HepG2 (cell line): ENCODE results near the gene PASD1. TPM values are rescaled to one million over a fixed set of nuclear protein-coding genes. Genes with fewer than 3 reads are reported as not detected.

ENCODE experiments used
- ATAC-seq: fragments of 200-7000 bp; cut with Tn5 transposase; 3 replicates; pipeline ENCODE4 v1.9.1; 2020; ENCODE audit warnings: mild to moderate bottlenecking, moderate library complexity
- BruUV-seq: library from RNA; stranded (reverse); fragments of 400-500 nt; replicated peaks from 2 replicates; lab custom pipeline; 2021; lab: Mats Ljungman, UMichigan
- CTCF ChIA-PET: fragments of 300-600 bp; formaldehyde crosslinking; extraction: SDS; loops from one replicate; lab custom pipeline; 2021; ENCODE audit warnings: low total read pairs, inconsistent platforms, low intra/inter-chr PET ratio; lab: Yijun Ruan, JAX
- POLR2A ChIA-PET: fragments of 350-600 bp; sonication (Branson Sonifier 250); formaldehyde crosslinking; loops from one replicate; lab custom pipeline; 2020; ENCODE audit warnings: antibody characterized with exemption, inconsistent platforms; lab: Yijun Ruan, JAX
- DNase-seq: peaks from one replicate; pipeline ENCODE4 v3.0.0-alpha.2; 2015; ENCODE audit warnings: low spot score
- FAIRE-seq: peaks from 3 replicates; lab custom pipeline; 2011; peaks lifted over from hg19 to GRCh38; lab: Jason Lieb, UNC
- H2AFZ ChIP-seq: one replicate; pipeline ENCODE4 v1.6.1; 2011; ENCODE audit warnings: low read length, inconsistent platforms
- H3K27ac ChIP-seq: fragments of 300-600 bp; 3 replicates; pipeline ENCODE4 v1.8.0; 2011; ENCODE audit warnings: mixed run types, mild to moderate bottlenecking, mixed read lengths, low read length, inconsistent platforms; ENCODE audit not compliant: insufficient read depth; ENCODE audit errors: extremely low read length
- H3K27me3 ChIP-seq, 2 experiments: fragments of 200-600 bp in 1 of 2; 2 replicates in 1 of 2; 3 replicates in 1 of 2; pipeline versions ENCODE4 v1.6.0 to v1.8.0; 2011; ENCODE audit warnings: low read length in 2 of 2, mild to moderate bottlenecking in 2 of 2, moderate library complexity in 2 of 2, inconsistent platforms in 1 of 2; ENCODE audit not compliant: insufficient read depth in 2 of 2, control insufficient read depth in 1 of 2
- H3K36me3 ChIP-seq, 2 experiments: fragments of 200-600 bp in 1 of 2; replicated peaks in 1 of 2; 2 replicates in 1 of 2; 3 replicates in 1 of 2; pipeline versions ENCODE4 v1.5.1 to v1.8.0; 2011; ENCODE audit warnings: low read length in 2 of 2, inconsistent platforms in 1 of 2; ENCODE audit not compliant: insufficient read depth in 2 of 2, control insufficient read depth in 1 of 2
- H3K4me1 ChIP-seq: 2 replicates; pipeline ENCODE4 v1.5.1; 2012; ENCODE audit warnings: low read length, inconsistent platforms; ENCODE audit not compliant: insufficient read depth
- H3K4me2 ChIP-seq: 2 replicates; pipeline ENCODE4 v1.6.0; 2011; ENCODE audit warnings: low read depth, low read length, inconsistent platforms
- H3K4me3 ChIP-seq, 3 experiments: fragments of 200-600 bp in 1 of 3; sonication (generic), shearing (Covaris generic) in 1 of 3; replicated peaks in 1 of 3; 2 replicates each; pipeline ENCODE4 v1.5.1; 2011 to 2016; ENCODE audit warnings: low read length in 3 of 3, inconsistent platforms in 2 of 3, low read depth in 2 of 3, mild to moderate bottlenecking in 2 of 3, control low read depth in 1 of 3, mixed read lengths in 1 of 3; ENCODE audit not compliant: insufficient read depth in 1 of 3
- H3K79me2 ChIP-seq: one replicate; pipeline ENCODE4 v1.6.1; 2011; ENCODE audit warnings: low read length, inconsistent platforms; ENCODE audit not compliant: insufficient read depth
- H3K9ac ChIP-seq: 2 replicates; pipeline ENCODE4 v1.6.0; 2011; ENCODE audit warnings: mild to moderate bottlenecking, low read depth, low read length, inconsistent platforms; ENCODE audit not compliant: insufficient read depth
- H3K9me3 ChIP-seq: 2 replicates; pipeline ENCODE4 v1.5.1; 2012; ENCODE audit warnings: mild to moderate bottlenecking, low read length
- H4K20me1 ChIP-seq: 2 replicates; pipeline ENCODE4 v1.6.0; 2011; ENCODE audit warnings: inconsistent platforms, mild to moderate bottlenecking, low read length, moderate library complexity; ENCODE audit not compliant: insufficient read depth
- CCDC6 ChIP-seq: sonication (generic); formaldehyde crosslinking; IDR thresholded peaks from 2 replicates; pipeline ENCODE4 v1.8.1; 2022; ENCODE audit warnings: mild to moderate bottlenecking, missing genetic modification reagents, moderate library complexity
- DR1 ChIP-seq: sonication (generic); formaldehyde crosslinking; IDR thresholded peaks from 2 replicates; pipeline ENCODE4 v1.8.0; 2021; ENCODE audit warnings: mild to moderate bottlenecking, missing genetic modification reagents, inconsistent platforms
- ELK4 ChIP-seq: sonication (generic); formaldehyde crosslinking; IDR thresholded peaks from 2 replicates; pipeline ENCODE4 v1.9.0; 2021; ENCODE audit warnings: missing genetic modification reagents, borderline replicate concordance
- GPN1 ChIP-seq: sonication (generic); formaldehyde crosslinking; IDR thresholded peaks from 2 replicates; pipeline ENCODE4 v1.5.1; 2020; ENCODE audit warnings: missing genetic modification reagents, borderline replicate concordance
- MATR3 ChIP-seq: sonication (generic); formaldehyde crosslinking; IDR thresholded peaks from 2 replicates; pipeline ENCODE4 v1.4.0; 2020; ENCODE audit warnings: missing genetic modification reagents
- MEF2D ChIP-seq: sonication (generic); formaldehyde crosslinking; IDR thresholded peaks from 2 replicates; pipeline ENCODE4 v1.5.1; 2020; ENCODE audit warnings: mild to moderate bottlenecking, missing genetic modification reagents
- ONECUT2 ChIP-seq: sonication (generic); formaldehyde crosslinking; IDR thresholded peaks from 2 replicates; pipeline ENCODE4 v1.4.0; 2020; ENCODE audit warnings: missing genetic modification reagents
- RARA ChIP-seq: IDR thresholded peaks from 2 replicates; pipeline ENCODE4 v1.6.1; 2016; ENCODE audit warnings: missing genetic modification reagents, missing compliant biosample characterization
- RERE ChIP-seq: IDR thresholded peaks from 2 replicates; pipeline ENCODE4 v1.6.1; 2016; ENCODE audit warnings: low read depth, missing genetic modification reagents, missing compliant biosample characterization
- SETDB1 ChIP-seq: sonication (generic); formaldehyde crosslinking; IDR thresholded peaks from 2 replicates; pipeline ENCODE4 v1.5.1; 2020; ENCODE audit warnings: missing genetic modification reagents, mild to moderate bottlenecking, borderline replicate concordance
- ZBTB25 ChIP-seq: IDR thresholded peaks from 2 replicates; pipeline ENCODE4 v1.6.1; 2018; ENCODE audit warnings: missing genetic modification reagents
- ZFYVE20 ChIP-seq: sonication (generic); formaldehyde crosslinking; IDR thresholded peaks from 2 replicates; pipeline ENCODE4 v1.8.0; 2023; ENCODE audit warnings: low read depth, mild to moderate bottlenecking, moderate library complexity, missing genetic modification reagents, borderline replicate concordance
- ZKSCAN8 ChIP-seq: IDR thresholded peaks from 2 replicates; pipeline ENCODE4 v1.6.1; 2016; ENCODE audit warnings: borderline replicate concordance, missing genetic modification reagents, missing compliant biosample characterization
- ZNF12 ChIP-seq: sonication (generic); formaldehyde crosslinking; IDR thresholded peaks from 2 replicates; pipeline ENCODE4 v1.5.0; 2020; ENCODE audit warnings: missing genetic modification reagents
- ZNF605 ChIP-seq: sonication (generic); formaldehyde crosslinking; IDR thresholded peaks from 2 replicates; pipeline ENCODE4 v1.8.0; 2022; ENCODE audit warnings: mild to moderate bottlenecking, missing genetic modification reagents
- ZNF704 ChIP-seq: sonication (generic); formaldehyde crosslinking; IDR thresholded peaks from 2 replicates; pipeline ENCODE4 v1.8.1; 2023; ENCODE audit warnings: mild to moderate bottlenecking, inconsistent platforms, moderate library complexity, missing genetic modification reagents, borderline replicate concordance
- ZNF749 ChIP-seq: sonication (generic); formaldehyde crosslinking; IDR thresholded peaks from 2 replicates; pipeline ENCODE4 v1.8.0; 2022; ENCODE audit warnings: mild to moderate bottlenecking, missing genetic modification reagents, moderate library complexity, borderline replicate concordance
- ZSCAN20 ChIP-seq: sonication (generic); formaldehyde crosslinking; IDR thresholded peaks from 2 replicates; pipeline ENCODE4 v1.4.0; 2020; ENCODE audit warnings: missing genetic modification reagents, mild to moderate bottlenecking, borderline replicate concordance
- WGBS: methylation state at CpG from one replicate; pipeline ENCODE4 v1.1.6; 2017; ENCODE audit warnings: low lambda C conversion rate; 5-methylcytosine and 5-hydroxymethylcytosine counted together
- in situ Hi-C: cut with HindIII; loops from 2 replicates; pipeline ENCODE4 v1.10.0; 2017; ENCODE audit warnings: low pct_unique_long_range_greater_than_20kb; ENCODE audit not compliant: extremely low pct_ligation_motif_present
- intact Hi-C: fragments of 100-400 bp; cut with micrococcal nuclease; formaldehyde crosslinking; loops from one replicate; pipeline ENCODE4 v1.10.0; 2022; ENCODE audit not compliant: unreplicated experiment
- polyA plus RNA-seq, 8 experiments: library from polyadenylated mRNA; depleted of rRNA in 3 of 8; stranded (reverse) in 7 of 8; unstranded in 1 of 8; fragments of >200 nt; fragmentation: Illumina TruSeq in 4 of 8; extraction: Trizol in 4 of 8; gene quantifications; 2 replicates each; pipeline versions ENCODE4 v1.2.1 to v1.2.3, GENCODE V29; 2011 to 2016; ENCODE audit warnings: low read depth in 4 of 8, missing spikeins in 1 of 8, mixed read lengths in 1 of 8; ENCODE audit not compliant: insufficient read depth in 1 of 8
- total RNA-seq, 5 experiments: library from RNA; depleted of rRNA; stranded (reverse); fragments of >200 nt; fragmentation: Illumina TruSeq; extraction: Trizol; gene quantifications; 2 replicates each; pipeline ENCODE4 v1.2.3, GENCODE V29; 2016; ENCODE audit warnings: low read depth in 1 of 5

The PASD1 gene
- total and polyA plus RNA-seq, 2 of the 13 experiments (the other 11 are each of a cell fraction or from before 2014, with no cell fraction given): not detected

GRCh38 chrX:151725338-151725614 is 161.8 kb downstream of the PASD1 start:
- Histone ChIP-seq H3K4me3 (no peak overlapping the region), H2AFZ (no peak overlapping the region), H3K79me2 (no peaks in the 10 kb centered on the region), H4K20me1 (no peaks in the 10 kb centered on the region), H3K9ac (no peak overlapping the region), H3K4me2 (no peak overlapping the region), H3K36me3 (no peaks in the 10 kb centered on the region), H3K27ac (no peak overlapping the region), H3K4me1 (no peaks in the 10 kb centered on the region), H3K9me3 (no peaks in the 10 kb centered on the region), H3K27me3 (no peaks in the 10 kb centered on the region)
- no peak for ATAC-seq
- in situ Hi-C loops: loop anchor here (25.0 kb wide), 1 partner anchor 1087 kb away; no protein-coding TSS in a partner anchor
- POLR2A ChIA-PET: no interaction called here
- CTCF ChIA-PET: no interaction called here
- intact Hi-C loops: no loop called here
- no peak for FAIRE-seq
- no TSS peak for BruUV-seq
- WGBS: no CpG with 5 or more reads among the region's 1 CpG
- DNase-seq: no peak
- TF ChIP-seq ZKSCAN8 (CRISPR knock-in tag): no peak
- no peak for TF ChIP-seq MATR3 (CRISPR knock-in tag)
- TF ChIP-seq ZFYVE20 (CRISPR knock-in tag): no peak
- TF ChIP-seq MEF2D (CRISPR knock-in tag): no peak
- TF ChIP-seq ZNF704 (CRISPR knock-in tag): no peak
- TF ChIP-seq RARA (CRISPR knock-in tag): no peak
- TF ChIP-seq GPN1 (CRISPR knock-in tag): no peak
- no peak for TF ChIP-seq ZNF749 (CRISPR knock-in tag)
- TF ChIP-seq RERE: no peak
- no peak for TF ChIP-seq ONECUT2 (CRISPR knock-in tag)
- TF ChIP-seq SETDB1 (CRISPR knock-in tag): no peak
- no peak for TF ChIP-seq ZNF605
- TF ChIP-seq ZBTB25: no peak
- no peak for TF ChIP-seq ZSCAN20 (CRISPR knock-in tag)
- no peak for TF ChIP-seq CCDC6 (CRISPR knock-in tag)
- TF ChIP-seq ZNF12 (CRISPR knock-in tag): no peak
- TF ChIP-seq DR1 (CRISPR knock-in tag): no peak
- TF ChIP-seq ELK4 (CRISPR knock-in tag): no peak
